GM12874 (cell line): Measurements from ENCODE around the gene NFIA.

ENCODE experiments used
- CTCF ChIP-seq: IDR thresholded peaks from 2 replicates; pipeline ENCODE4 v1.5.1; 2011; ENCODE audit warnings: low read depth, mild to moderate bottlenecking, control low read depth, low read length, moderate library complexity; ENCODE audit not compliant: insufficient read depth

Gene NFIA

GRCh38 chr1:61210435-61211154 is 128.2 kb downstream of the NFIA start:
- TF ChIP-seq CTCF: no peak

- no peak for TF ChIP-seq CTCF
These were observed 131.1 kb downstream of the NFIA start for GRCh38 chr1:61213245-61214011.

- TF ChIP-seq CTCF: no peak
These were observed 132.8 kb downstream of the NFIA start for GRCh38 chr1:61215119-61215518.

- TF ChIP-seq CTCF: no peak
These were observed 133.4 kb downstream of the NFIA start for GRCh38 chr1:61215676-61216289.

- no peak for TF ChIP-seq CTCF
These were observed 138.2 kb downstream of the NFIA start for GRCh38 chr1:61220536-61220935.

GRCh38 chr1:61221642-61222041 is 139.3 kb downstream of the NFIA start:
- TF ChIP-seq CTCF: no peak

- no peak for TF ChIP-seq CTCF
These were observed 139.9 kb downstream of the NFIA start for GRCh38 chr1:61222240-61222639.
